SJSA1 (cell line): ENCODE data around the gene TBC1D5. TPM values are rescaled to one million over a fixed set of nuclear protein-coding genes. Genes with fewer than 3 reads are reported as not detected.
"Not testable (repeated sequence)": the region's sequence is repeated elsewhere in the genome, so short reads cannot be mapped to it uniquely, and the experiment has no call there.

Experiments
- DNase-seq, 2 experiments: peaks; one replicate each; pipeline ENCODE4 v3.0.0-alpha.2; 2015 to 2020; ENCODE audit warnings: low spot score in 2 of 2, low read depth in 1 of 2
- H3K27ac ChIP-seq: fragments of 250-450 bp; sonication (Bioruptor Pico); 2 replicates; pipeline ENCODE4 v1.5.1; 2020; ENCODE audit warnings: mild to moderate bottlenecking, moderate library complexity
- H3K27me3 ChIP-seq: fragments of 250-450 bp; sonication (Bioruptor Pico); replicated peaks from 2 replicates; pipeline ENCODE4 v1.5.1; 2020; ENCODE audit warnings: mild to moderate bottlenecking, moderate library complexity
- H3K36me3 ChIP-seq: fragments of 250-450 bp; sonication (Bioruptor Pico); 2 replicates; pipeline ENCODE4 v1.5.1; 2020; ENCODE audit warnings: mild to moderate bottlenecking
- H3K4me1 ChIP-seq: fragments of 250-450 bp; sonication (Bioruptor Pico); replicated peaks from 2 replicates; pipeline ENCODE4 v1.6.1; 2021; ENCODE audit warnings: mild to moderate bottlenecking
- H3K4me3 ChIP-seq: fragments of 250-450 bp; sonication (Bioruptor Pico); 2 replicates; pipeline ENCODE4 v1.5.1; 2020; ENCODE audit warnings: mild to moderate bottlenecking
- H3K9me3 ChIP-seq: fragments of 250-450 bp; sonication (Bioruptor Pico); replicated peaks from 2 replicates; pipeline ENCODE4 v1.5.1; 2020; ENCODE audit warnings: mild to moderate bottlenecking
- total RNA-seq: library from RNA; depleted of rRNA; stranded (reverse); fragments of >200 nt; shearing (Covaris generic); gene quantifications from 2 replicates; pipeline ENCODE4 v1.2.3, GENCODE V29; 2014

Gene TBC1D5
- total RNA-seq, 1 experiment from 2014 or later = 40.8 TPM

DNA sequence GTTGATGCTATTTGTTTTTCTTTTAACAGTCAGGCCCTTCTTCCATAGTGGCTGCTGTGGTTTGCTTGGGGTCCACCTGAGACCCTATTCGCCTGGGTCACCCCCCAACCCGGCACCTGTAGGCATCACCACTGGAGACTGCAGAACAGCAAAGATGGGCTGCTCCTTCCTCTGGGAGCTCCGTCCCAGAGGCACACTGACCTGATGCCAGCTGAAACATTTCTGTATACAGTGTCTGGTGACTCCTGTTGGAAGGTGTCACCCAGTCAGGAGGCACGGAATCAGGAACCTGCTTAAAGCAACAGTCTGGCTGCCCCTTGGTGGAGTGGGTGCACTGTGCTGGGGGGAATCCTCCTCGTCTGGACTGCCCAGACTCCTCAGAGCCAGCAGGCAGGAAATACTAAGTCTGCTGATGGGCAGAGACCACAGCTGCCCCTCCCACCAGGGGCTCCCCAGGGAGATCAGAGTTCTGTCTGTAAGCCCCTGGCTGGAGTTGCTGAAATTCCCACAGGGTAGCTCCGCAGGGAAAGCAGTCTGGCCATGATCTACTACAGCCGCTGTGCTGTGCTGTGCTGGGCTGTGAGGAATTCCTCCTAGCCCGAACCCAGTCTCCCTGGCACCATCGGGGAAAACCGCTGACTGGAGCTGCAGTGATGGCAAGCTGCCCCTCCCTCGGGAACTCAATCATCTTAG, 248.2 kb downstream of the TBC1D5 start:
- no peak for DNase-seq
- Histone ChIP-seq H3K4me3 (no peak overlapping the region), H3K4me1 (peaks cover 18% of the 10 kb centered on the region), H3K27ac (no peak overlapping the region), H3K36me3 (no peaks in the 10 kb centered on the region), H3K27me3 (no peaks in the 10 kb centered on the region), H3K9me3 (0 out of 2 replicates have a peak, but pooled peaks cover 2% of the 10 kb centered on the region)

GRCh38 chr3:17491601-17492000, 250.8 kb downstream of the TBC1D5 start:
- no peaks in the 10 kb centered on the region for H3K36me3 ChIP-seq
- H3K27me3 ChIP-seq = no peaks in the 10 kb centered on the region
- DNase-seq = peak in 1 of 2 experiments; percentile 27
- H3K9me3 ChIP-seq = peaks cover 6% of the 10 kb centered on the region; the same call in 1 of the 2 replicates
- H3K4me1 ChIP-seq = peaks cover 23% of the 10 kb centered on the region
- H3K4me3 ChIP-seq = no peak overlapping the region
- H3K27ac ChIP-seq = no peak overlapping the region

DNA sequence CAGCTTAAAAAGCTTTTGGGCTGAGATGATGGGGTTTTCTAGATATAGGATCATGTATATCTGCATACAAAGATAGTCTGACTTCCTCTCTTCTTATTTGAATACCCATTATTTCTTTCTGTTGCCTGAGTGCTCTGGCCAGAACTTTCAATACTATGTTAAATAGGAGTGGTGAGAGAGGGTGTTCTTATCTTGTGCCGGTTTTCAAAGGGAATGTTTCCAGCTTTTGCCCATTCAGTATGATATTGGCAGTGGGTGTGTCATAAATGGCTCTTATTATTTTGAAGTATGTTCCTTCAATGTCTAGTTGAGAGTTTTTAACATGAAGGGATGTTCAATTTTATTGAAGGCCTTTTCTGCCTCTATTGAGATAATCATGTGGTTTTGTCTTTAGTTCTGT, 251.2 kb downstream of the TBC1D5 start:
- H3K9me3 ChIP-seq, H3K4me3 ChIP-seq, H3K27me3 ChIP-seq, DNase-seq, H3K27ac ChIP-seq, H3K36me3 ChIP-seq: not testable (repeated sequence)
- H3K4me1 ChIP-seq = peaks cover 23% of the 10 kb centered on the region

- peak in 1 of 2 experiments; percentile 31 for DNase-seq
- peaks cover 6% of the 10 kb centered on the region; the same call in 1 of the 2 replicates for H3K9me3 ChIP-seq
- no peaks in the 10 kb centered on the region for H3K27me3 ChIP-seq
- no peaks in the 10 kb centered on the region for H3K36me3 ChIP-seq
- no peak overlapping the region for H3K4me3 ChIP-seq
- H3K4me1 ChIP-seq = peaks cover 23% of the 10 kb centered on the region
- no peak overlapping the region for H3K27ac ChIP-seq
These were observed 253.3 kb downstream of the TBC1D5 start for GRCh38 chr3:17489139-17489538.

GRCh38 chr3:17481116-17481515, 261.3 kb downstream of the TBC1D5 start:
- Histone ChIP-seq H3K9me3 (no peaks in the 10 kb centered on the region), H3K36me3 (no peaks in the 10 kb centered on the region), H3K27me3 (no peaks in the 10 kb centered on the region), H3K4me1 (no peaks in the 10 kb centered on the region), H3K4me3 (no peak overlapping the region), H3K27ac (no peak overlapping the region)
- DNase-seq = no peak

GRCh38 chr3:17479681-17480405, 262.6 kb downstream of the TBC1D5 start:
- H3K27me3 ChIP-seq = no peaks in the 10 kb centered on the region
- H3K4me3 ChIP-seq = no peak overlapping the region
- DNase-seq = no peak
- H3K9me3 ChIP-seq = no peaks in the 10 kb centered on the region
- no peaks in the 10 kb centered on the region for H3K36me3 ChIP-seq
- H3K27ac ChIP-seq = no peak overlapping the region
- H3K4me1 ChIP-seq = no peaks in the 10 kb centered on the region

GRCh38 chr3:17478673-17479072, 263.8 kb downstream of the TBC1D5 start:
- peak in 1 of 2 experiments; percentile 1 for DNase-seq

DNA sequence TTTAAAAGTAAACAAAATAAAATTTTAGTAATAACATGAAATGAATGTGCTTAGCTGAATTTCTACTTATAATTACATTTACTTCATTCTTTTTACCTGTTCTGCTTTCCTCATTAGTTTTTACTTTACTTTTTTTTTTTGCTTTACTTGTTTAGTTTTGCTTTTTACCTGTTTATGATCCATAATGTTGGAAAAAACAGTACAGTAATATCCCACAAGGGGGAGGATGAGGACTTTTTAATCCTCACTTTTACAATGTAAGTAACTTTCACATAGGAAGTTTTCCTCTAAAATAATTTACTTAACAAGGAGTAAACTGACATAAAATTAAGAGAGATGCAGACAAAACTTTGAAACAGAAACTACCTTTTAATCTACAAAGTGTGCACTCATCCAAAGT, 268.7 kb downstream of the TBC1D5 start:
- no peak overlapping the region for H3K4me3 ChIP-seq

More at GRCh38 chr3:17478673-17479072, 263.8 kb downstream of the TBC1D5 start:
- Histone ChIP-seq H3K36me3 (no peaks in the 10 kb centered on the region), H3K4me3 (no peak overlapping the region), H3K27ac (no peak overlapping the region), H3K9me3 (no peaks in the 10 kb centered on the region), H3K4me1 (no peaks in the 10 kb centered on the region), H3K27me3 (no peaks in the 10 kb centered on the region)

GRCh38 chr3:17469954-17470353, 272.5 kb downstream of the TBC1D5 start:
- no peaks in the 10 kb centered on the region for H3K36me3 ChIP-seq
- no peak overlapping the region for H3K27ac ChIP-seq
- no peak for DNase-seq
- H3K27me3 ChIP-seq = no peaks in the 10 kb centered on the region
- no peak overlapping the region for H3K4me3 ChIP-seq
- no peaks in the 10 kb centered on the region for H3K4me1 ChIP-seq
- no peaks in the 10 kb centered on the region for H3K9me3 ChIP-seq

More for the DNA sequence above, 268.7 kb downstream of the TBC1D5 start:
- H3K27ac ChIP-seq = no peak overlapping the region
- H3K36me3 ChIP-seq = no peaks in the 10 kb centered on the region
- no peaks in the 10 kb centered on the region for H3K4me1 ChIP-seq
- no peaks in the 10 kb centered on the region for H3K9me3 ChIP-seq
- no peaks in the 10 kb centered on the region for H3K27me3 ChIP-seq
- no peak for DNase-seq

DNA sequence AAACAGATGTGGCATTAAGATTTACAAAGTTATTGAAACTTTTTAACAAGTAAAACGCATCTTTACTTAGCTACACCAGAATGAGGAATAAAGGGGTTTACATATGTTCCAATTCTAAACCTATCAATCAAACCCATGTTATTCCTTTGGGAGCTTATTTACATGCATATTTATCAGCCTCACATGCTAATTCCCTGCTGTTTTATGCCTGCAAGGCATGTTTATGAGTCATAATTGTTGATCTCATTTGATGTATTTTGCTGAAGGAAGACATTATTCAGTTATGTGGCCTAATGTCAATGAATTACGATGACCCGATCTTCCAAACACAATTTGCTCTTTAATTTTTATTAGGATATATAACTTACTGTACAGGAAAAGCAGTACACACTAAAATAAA, 272.9 kb downstream of the TBC1D5 start:
- DNase-seq = no peak

DNA sequence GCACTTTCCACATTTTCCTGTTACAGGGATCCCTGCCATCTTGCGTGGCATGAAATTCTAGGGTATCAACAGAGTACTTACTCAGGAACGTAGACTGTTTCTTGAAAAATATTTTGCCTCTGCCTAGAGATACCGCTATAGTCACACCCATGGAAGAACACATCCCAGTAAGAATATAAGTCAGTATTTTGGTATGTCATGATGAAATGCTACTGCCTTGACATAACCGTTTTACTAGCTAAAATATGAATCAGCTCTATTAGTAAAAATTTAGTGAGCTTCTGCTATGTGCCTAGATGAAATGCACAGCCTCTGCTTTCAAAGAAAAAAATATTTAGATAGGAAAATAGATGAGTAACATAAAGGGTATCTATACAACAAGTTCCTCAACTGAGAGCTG, 276.4 kb downstream of the TBC1D5 start:
- no peaks in the 10 kb centered on the region for H3K4me1 ChIP-seq
- H3K4me3 ChIP-seq = no peak overlapping the region
- H3K36me3 ChIP-seq = no peaks in the 10 kb centered on the region
- DNase-seq = no peak
- H3K9me3 ChIP-seq = no peaks in the 10 kb centered on the region
- H3K27me3 ChIP-seq = no peaks in the 10 kb centered on the region
- no peak overlapping the region for H3K27ac ChIP-seq

More for the DNA sequence above, 272.9 kb downstream of the TBC1D5 start:
- no peaks in the 10 kb centered on the region for H3K27me3 ChIP-seq
- H3K9me3 ChIP-seq = no peaks in the 10 kb centered on the region
- H3K4me1 ChIP-seq = no peaks in the 10 kb centered on the region
- H3K4me3 ChIP-seq = no peak overlapping the region
- no peaks in the 10 kb centered on the region for H3K36me3 ChIP-seq
- H3K27ac ChIP-seq = no peak overlapping the region

DNA sequence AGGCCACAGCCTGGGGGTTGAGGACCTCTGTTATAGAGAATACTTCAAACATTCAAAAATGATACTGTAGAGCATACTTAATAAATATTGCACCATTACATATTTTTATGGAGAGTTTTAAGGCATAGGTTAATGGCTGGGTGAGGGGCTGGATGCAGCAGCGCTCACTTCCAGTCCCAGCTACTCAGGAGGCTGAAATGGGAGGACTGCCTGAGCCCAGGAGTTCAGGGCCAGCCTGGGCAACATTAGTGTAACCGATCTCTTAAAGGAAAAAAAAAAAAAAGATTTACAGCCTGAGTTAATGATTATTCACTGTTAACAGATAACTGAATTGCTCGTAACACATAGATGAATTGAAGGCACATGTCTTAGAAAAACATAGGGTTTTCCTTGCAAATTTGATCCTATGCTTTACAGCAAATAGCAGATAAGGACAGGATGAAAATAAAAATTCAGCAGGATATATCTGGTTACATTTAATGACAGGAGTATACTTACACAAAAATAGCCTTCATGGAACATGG, 282.9 kb downstream of the TBC1D5 start:
- Histone ChIP-seq H3K36me3 (no peaks in the 10 kb centered on the region), H3K27ac (no peak overlapping the region), H3K4me3 (no peak overlapping the region), H3K4me1 (no peaks in the 10 kb centered on the region), H3K9me3 (no peaks in the 10 kb centered on the region), H3K27me3 (no peaks in the 10 kb centered on the region)
- DNase-seq = no peak

GRCh38 chr3:17456650-17457049, 285.8 kb downstream of the TBC1D5 start:
- Histone ChIP-seq H3K4me3 (no peak overlapping the region), H3K36me3 (no peaks in the 10 kb centered on the region), H3K9me3 (no peaks in the 10 kb centered on the region), H3K27ac (no peak overlapping the region), H3K27me3 (no peaks in the 10 kb centered on the region), H3K4me1 (no peaks in the 10 kb centered on the region)
- no peak for DNase-seq

GRCh38 chr3:17456046-17456445, 286.4 kb downstream of the TBC1D5 start:
- DNase-seq = no peak
- no peak overlapping the region for H3K4me3 ChIP-seq

More at GRCh38 chr3:17456046-17456445, 286.4 kb downstream of the TBC1D5 start:
- Histone ChIP-seq H3K4me1 (no peaks in the 10 kb centered on the region), H3K9me3 (no peaks in the 10 kb centered on the region), H3K27ac (no peak overlapping the region), H3K36me3 (no peaks in the 10 kb centered on the region), H3K27me3 (no peaks in the 10 kb centered on the region)
